SK-N-SH (cell line): ENCODE data around the gene COMMD3.

ENCODE experiments used
- CTCF ChIP-seq: fragments of 200-600 bp; sonication (generic); IDR thresholded peaks from 2 replicates; pipeline ENCODE4 v1.6.1; 2017; ENCODE audit warnings: antibody characterized with exemption, mild to moderate bottlenecking, moderate library complexity
- JUND ChIP-seq: IDR thresholded peaks from 2 replicates; pipeline ENCODE4 v1.4.0; 2012
- REST ChIP-seq: IDR thresholded peaks from 2 replicates; pipeline ENCODE4 v1.6.1; 2012; ENCODE audit warnings: mild to moderate bottlenecking, low read depth, low read length, moderate library complexity
- TCF12 ChIP-seq: IDR thresholded peaks from 2 replicates; pipeline ENCODE4 v1.4.0; 2012

- TF ChIP-seq TCF12, result no peak
- TF ChIP-seq JUND, result no peak
- TF ChIP-seq CTCF, result no peak
- TF ChIP-seq REST, result no peak
Measured at GRCh38 chr10:22341926-22342196, 25.7 kb downstream of the COMMD3 start.
